ENCODE data around the gene ADARB2. TPM values are rescaled to one million over a fixed set of nuclear protein-coding genes. Genes with fewer than 3 reads are reported as not detected.

Gene ADARB2
- total and polyA plus RNA-seq, 2 experiments from 2014 or later: 2.0 to 5.0 TPM

GRCh38 chr10:1187855-1188557 lies 549.3 kb downstream of the ADARB2 start (continued):
- TF ChIP-seq, protein P1, sequence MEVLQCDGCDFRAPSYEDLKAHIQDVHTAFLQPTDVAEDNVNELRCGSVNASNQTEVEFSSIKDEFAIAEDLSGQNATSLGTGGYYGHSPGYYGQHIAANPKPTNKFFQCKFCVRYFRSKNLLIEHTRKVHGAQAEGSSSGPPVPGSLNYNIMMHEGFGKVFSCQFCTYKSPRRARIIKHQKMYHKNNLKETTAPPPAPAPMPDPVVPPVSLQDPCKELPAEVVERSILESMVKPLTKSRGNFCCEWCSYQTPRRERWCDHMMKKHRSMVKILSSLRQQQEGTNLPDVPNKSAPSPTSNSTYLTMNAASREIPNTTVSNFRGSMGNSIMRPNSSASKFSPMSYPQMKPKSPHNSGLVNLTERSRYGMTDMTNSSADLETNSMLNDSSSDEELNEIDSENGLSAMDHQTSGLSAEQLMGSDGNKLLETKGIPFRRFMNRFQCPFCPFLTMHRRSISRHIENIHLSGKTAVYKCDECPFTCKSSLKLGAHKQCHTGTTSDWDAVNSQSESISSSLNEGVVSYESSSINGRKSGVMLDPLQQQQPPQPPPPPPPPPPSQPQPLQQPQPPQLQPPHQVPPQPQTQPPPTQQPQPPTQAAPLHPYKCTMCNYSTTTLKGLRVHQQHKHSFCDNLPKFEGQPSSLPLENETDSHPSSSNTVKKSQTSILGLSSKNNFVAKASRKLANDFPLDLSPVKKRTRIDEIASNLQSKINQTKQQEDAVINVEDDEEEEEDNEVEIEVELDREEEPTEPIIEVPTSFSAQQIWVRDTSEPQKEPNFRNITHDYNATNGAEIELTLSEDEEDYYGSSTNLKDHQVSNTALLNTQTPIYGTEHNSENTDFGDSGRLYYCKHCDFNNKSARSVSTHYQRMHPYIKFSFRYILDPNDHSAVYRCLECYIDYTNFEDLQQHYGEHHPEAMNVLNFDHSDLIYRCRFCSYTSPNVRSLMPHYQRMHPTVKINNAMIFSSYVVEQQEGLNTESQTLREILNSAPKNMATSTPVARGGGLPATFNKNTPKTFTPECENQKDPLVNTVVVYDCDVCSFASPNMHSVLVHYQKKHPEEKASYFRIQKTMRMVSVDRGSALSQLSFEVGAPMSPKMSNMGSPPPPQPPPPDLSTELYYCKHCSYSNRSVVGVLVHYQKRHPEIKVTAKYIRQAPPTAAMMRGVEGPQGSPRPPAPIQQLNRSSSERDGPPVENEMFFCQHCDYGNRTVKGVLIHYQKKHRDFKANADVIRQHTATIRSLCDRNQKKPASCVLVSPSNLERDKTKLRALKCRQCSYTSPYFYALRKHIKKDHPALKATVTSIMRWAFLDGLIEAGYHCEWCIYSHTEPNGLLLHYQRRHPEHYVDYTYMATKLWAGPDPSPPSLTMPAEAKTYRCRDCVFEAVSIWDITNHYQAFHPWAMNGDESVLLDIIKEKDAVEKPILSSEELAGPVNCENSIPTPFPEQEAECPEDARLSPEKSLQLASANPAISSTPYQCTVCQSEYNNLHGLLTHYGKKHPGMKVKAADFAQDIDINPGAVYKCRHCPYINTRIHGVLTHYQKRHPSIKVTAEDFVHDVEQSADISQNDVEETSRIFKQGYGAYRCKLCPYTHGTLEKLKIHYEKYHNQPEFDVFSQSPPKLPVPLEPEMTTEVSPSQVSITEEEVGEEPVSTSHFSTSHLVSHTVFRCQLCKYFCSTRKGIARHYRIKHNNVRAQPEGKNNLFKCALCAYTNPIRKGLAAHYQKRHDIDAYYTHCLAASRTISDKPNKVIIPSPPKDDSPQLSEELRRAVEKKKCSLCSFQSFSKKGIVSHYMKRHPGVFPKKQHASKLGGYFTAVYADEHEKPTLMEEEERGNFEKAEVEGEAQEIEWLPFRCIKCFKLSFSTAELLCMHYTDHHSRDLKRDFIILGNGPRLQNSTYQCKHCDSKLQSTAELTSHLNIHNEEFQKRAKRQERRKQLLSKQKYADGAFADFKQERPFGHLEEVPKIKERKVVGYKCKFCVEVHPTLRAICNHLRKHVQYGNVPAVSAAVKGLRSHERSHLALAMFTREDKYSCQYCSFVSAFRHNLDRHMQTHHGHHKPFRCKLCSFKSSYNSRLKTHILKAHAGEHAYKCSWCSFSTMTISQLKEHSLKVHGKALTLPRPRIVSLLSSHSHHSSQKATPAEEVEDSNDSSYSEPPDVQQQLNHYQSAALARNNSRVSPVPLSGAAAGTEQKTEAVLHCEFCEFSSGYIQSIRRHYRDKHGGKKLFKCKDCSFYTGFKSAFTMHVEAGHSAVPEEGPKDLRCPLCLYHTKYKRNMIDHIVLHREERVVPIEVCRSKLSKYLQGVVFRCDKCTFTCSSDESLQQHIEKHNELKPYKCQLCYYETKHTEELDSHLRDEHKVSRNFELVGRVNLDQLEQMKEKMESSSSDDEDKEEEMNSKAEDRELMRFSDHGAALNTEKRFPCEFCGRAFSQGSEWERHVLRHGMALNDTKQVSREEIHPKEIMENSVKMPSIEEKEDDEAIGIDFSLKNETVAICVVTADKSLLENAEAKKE (CRISPR knock-in tag; IDR thresholded peaks at IDR 0.05): no peak
- no peak for TF ChIP-seq NANOG (IDR thresholded peaks at IDR 0.05; ENCODE audit: borderline replicate concordance)

DNA sequence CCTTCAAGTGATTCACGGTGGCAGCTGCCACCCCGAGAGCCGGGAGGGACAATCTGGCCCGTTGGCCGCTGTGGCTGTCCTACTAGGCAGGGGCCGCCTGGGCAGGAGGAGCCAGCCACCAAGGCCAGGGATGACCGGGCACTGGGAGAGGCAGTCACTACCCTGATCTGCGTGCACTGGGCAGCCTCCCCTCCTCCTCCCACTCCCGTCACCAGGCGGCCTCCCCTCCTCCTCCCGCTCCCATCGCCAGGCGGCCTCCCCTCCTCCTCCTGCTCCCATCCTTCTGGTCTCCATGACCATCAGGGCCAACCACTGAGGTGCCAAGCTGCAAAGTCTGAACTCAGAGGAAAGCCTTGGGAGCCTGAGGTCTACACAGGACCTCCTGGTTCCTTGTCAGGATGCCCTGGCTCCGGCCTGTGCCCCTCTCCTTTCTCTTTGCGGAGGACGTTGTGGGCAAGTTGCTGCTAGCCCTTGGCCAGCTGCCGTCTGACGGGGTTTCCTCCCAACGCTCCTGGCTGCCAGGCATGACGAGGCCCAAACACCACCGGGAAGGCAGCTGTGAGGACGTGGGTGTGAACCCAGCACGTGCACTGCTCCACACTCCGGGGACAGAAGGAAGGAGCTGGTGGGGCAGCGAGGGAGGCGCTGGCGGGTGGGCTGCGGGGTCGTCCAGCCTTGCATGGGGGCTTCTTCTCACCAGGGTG lies 550.0 kb downstream of the ADARB2 start:
- H3K36me3 Mint-ChIP-seq (ENCODE audit: low read depth): no peaks in the 10 kb centered on the region; the same call in 2 of the 3 replicates
- H3F3A ChIP-seq (replicated peaks; ENCODE audit: low read depth): no peaks in the 10 kb centered on the region
- no peak overlapping the region for H3K27ac Mint-ChIP-seq
- TF ChIP-seq, protein P2, sequence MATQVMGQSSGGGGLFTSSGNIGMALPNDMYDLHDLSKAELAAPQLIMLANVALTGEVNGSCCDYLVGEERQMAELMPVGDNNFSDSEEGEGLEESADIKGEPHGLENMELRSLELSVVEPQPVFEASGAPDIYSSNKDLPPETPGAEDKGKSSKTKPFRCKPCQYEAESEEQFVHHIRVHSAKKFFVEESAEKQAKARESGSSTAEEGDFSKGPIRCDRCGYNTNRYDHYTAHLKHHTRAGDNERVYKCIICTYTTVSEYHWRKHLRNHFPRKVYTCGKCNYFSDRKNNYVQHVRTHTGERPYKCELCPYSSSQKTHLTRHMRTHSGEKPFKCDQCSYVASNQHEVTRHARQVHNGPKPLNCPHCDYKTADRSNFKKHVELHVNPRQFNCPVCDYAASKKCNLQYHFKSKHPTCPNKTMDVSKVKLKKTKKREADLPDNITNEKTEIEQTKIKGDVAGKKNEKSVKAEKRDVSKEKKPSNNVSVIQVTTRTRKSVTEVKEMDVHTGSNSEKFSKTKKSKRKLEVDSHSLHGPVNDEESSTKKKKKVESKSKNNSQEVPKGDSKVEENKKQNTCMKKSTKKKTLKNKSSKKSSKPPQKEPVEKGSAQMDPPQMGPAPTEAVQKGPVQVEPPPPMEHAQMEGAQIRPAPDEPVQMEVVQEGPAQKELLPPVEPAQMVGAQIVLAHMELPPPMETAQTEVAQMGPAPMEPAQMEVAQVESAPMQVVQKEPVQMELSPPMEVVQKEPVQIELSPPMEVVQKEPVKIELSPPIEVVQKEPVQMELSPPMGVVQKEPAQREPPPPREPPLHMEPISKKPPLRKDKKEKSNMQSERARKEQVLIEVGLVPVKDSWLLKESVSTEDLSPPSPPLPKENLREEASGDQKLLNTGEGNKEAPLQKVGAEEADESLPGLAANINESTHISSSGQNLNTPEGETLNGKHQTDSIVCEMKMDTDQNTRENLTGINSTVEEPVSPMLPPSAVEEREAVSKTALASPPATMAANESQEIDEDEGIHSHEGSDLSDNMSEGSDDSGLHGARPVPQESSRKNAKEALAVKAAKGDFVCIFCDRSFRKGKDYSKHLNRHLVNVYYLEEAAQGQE (IDR thresholded peaks at IDR 0.05; ENCODE audit: unreplicated experiment): no peak
- TF ChIP-seq EZH2 (IDR thresholded peaks at IDR 0.05; ENCODE audit: low read depth, unreplicated experiment): no peak
- no peak for ATAC-seq
- H3K27me3 Mint-ChIP-seq (ENCODE audit: insufficient read depth, low read depth, poor library complexity): peaks cover 14% of the 10 kb centered on the region
- no peaks in the 10 kb centered on the region for H3K9me2 ChIP-seq (ENCODE audit: insufficient read depth)
- H3K27ac ChIP-seq (ENCODE audit: low read depth): no peak overlapping the region
- no peaks in the 10 kb centered on the region for H3K4me1 ChIP-seq (ENCODE audit: insufficient read depth)
- H3K4me3 Mint-ChIP-seq: no peak overlapping the region
- no peaks in the 10 kb centered on the region for H3K9me3 Mint-ChIP-seq
- no peak for DNase-seq (ENCODE audit: low spot score)
- H2AFZ ChIP-seq: no peak overlapping the region
- no peaks in the 10 kb centered on the region for H3K36me3 ChIP-seq (ENCODE audit: insufficient read depth)
- no peaks in the 10 kb centered on the region for H3K27me3 ChIP-seq (ENCODE audit: insufficient read depth)
- no peaks in the 10 kb centered on the region; the same call in 1 of the 3 replicates for H3K4me1 Mint-ChIP-seq
- H4K20me1 ChIP-seq (replicated peaks; ENCODE audit: insufficient read depth): no peaks in the 10 kb centered on the region
- H3K4me2 ChIP-seq: no peak overlapping the region
- H3K4me3 ChIP-seq: no peak overlapping the region
- no peaks in the 10 kb centered on the region for H3K79me2 ChIP-seq (replicated peaks; ENCODE audit: insufficient read depth)
